Measurements from ENCODE around the gene XRCC4. TPM values are rescaled to one million over a fixed set of nuclear protein-coding genes. Genes with fewer than 3 reads are reported as not detected.

The XRCC4 gene
- total RNA-seq, 1 experiment from 2014 or later = 10.8 TPM

DNA sequence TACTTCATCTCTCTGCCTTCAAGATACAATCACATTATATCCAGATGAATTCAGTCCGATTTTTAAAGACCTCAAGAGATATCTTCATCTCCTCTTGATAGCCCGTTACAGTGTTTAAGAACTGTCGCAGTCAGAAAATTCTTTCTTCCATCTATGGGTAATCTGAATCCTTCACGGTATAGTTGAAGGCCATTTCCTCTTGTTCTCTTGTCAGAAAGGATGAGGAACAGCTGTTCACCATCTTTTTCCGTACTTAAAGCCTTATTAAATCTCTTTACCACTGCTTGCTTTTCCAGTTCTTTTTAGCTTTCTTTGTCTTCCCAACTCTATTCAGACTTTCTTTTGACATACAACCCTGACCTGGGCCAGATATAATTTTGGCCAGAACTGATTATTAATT lies 121.8 kb downstream of the XRCC4 start:
- H2BK120ac ChIP-seq (ENCODE audit: low read depth, low read length, poor library complexity, severe bottlenecking) = no peak overlapping the region
- no CpG with 5 or more reads among the region's 5 CpGs for WGBS (ENCODE audit: extremely low coverage, insufficient read length, low lambda C conversion rate)
- H3K4ac ChIP-seq (ENCODE audit: low read depth, low read length) = no peak overlapping the region
- Mint-ChIP-seq H3K9me3 (no peaks in the 10 kb centered on the region), H3K27ac (no peak overlapping the region), H3K4me1 (no peaks in the 10 kb centered on the region), H3K36me3 (ENCODE audit: insufficient read depth in 1 of 3, low read depth in 3 of 3) (no peaks in the 10 kb centered on the region), H3K4me3 (no peak overlapping the region), H3K27me3 (ENCODE audit: low read depth) (no peaks in the 10 kb centered on the region)
- no peaks in the 10 kb centered on the region for H3K4me1 ChIP-seq (ENCODE audit: insufficient read depth, low read length)
- H3K27me3 ChIP-seq (ENCODE audit: insufficient read depth, low read length) = no peaks in the 10 kb centered on the region; the same call in 1 of the 2 replicates
- TF ChIP-seq, protein P1, sequence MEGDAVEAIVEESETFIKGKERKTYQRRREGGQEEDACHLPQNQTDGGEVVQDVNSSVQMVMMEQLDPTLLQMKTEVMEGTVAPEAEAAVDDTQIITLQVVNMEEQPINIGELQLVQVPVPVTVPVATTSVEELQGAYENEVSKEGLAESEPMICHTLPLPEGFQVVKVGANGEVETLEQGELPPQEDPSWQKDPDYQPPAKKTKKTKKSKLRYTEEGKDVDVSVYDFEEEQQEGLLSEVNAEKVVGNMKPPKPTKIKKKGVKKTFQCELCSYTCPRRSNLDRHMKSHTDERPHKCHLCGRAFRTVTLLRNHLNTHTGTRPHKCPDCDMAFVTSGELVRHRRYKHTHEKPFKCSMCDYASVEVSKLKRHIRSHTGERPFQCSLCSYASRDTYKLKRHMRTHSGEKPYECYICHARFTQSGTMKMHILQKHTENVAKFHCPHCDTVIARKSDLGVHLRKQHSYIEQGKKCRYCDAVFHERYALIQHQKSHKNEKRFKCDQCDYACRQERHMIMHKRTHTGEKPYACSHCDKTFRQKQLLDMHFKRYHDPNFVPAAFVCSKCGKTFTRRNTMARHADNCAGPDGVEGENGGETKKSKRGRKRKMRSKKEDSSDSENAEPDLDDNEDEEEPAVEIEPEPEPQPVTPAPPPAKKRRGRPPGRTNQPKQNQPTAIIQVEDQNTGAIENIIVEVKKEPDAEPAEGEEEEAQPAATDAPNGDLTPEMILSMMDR (conservative IDR thresholded peaks at IDR 0.05) = no peak
- H2AFZ ChIP-seq (ENCODE audit: low read length) = no peak overlapping the region
- H3K18ac ChIP-seq (ENCODE audit: insufficient read length, low read depth, low read length) = no peak overlapping the region
- no peaks in the 10 kb centered on the region for H3K23me2 ChIP-seq (ENCODE audit: insufficient read length, low read depth, low read length, poor library complexity, severe bottlenecking)
- no peak overlapping the region for H2BK20ac ChIP-seq (ENCODE audit: low read depth, low read length, poor library complexity, severe bottlenecking)
- no peaks in the 10 kb centered on the region for H3K79me2 ChIP-seq (ENCODE audit: insufficient read depth, low read length)
- no peak overlapping the region for H3K23ac ChIP-seq (ENCODE audit: insufficient read length, low read depth, low read length)
- H4K91ac ChIP-seq (ENCODE audit: insufficient read length, low read depth, low read length) = no peak overlapping the region
- H4K20me1 ChIP-seq (ENCODE audit: control insufficient read depth, insufficient read depth, insufficient read length) = no peaks in the 10 kb centered on the region
- H4K8ac ChIP-seq (replicated peaks; ENCODE audit: insufficient read length, low read depth, low read length) = no peak overlapping the region
- no peak for DNase-seq
- H3K9ac ChIP-seq (ENCODE audit: extremely low read depth, insufficient read length, low read length) = no peak overlapping the region
- no peaks in the 10 kb centered on the region for H3K79me1 ChIP-seq (ENCODE audit: insufficient read depth, low read depth, low read length, poor library complexity, severe bottlenecking)
- no peak overlapping the region for H3K14ac ChIP-seq (ENCODE audit: insufficient read depth, low read length)
- H3K4me2 ChIP-seq (ENCODE audit: insufficient read depth, insufficient read length, low read length) = no peak overlapping the region
- H2BK15ac ChIP-seq (ENCODE audit: low read depth, low read length) = no peak overlapping the region
- H3K56ac ChIP-seq (ENCODE audit: insufficient read length, low read depth, low read length) = no peak overlapping the region
- H2AK5ac ChIP-seq (ENCODE audit: insufficient read length, low read length) = no peak overlapping the region
- H4K5ac ChIP-seq (ENCODE audit: insufficient read length, low read depth, low read length) = no peak overlapping the region
- H3K27ac ChIP-seq (ENCODE audit: insufficient read length, low read depth, low read length) = no peak overlapping the region
- no peak overlapping the region for H2BK12ac ChIP-seq (ENCODE audit: insufficient read length, low read depth, low read length)
- H3K9me3 ChIP-seq (ENCODE audit: control insufficient read depth, low read depth, low read length) = no peaks in the 10 kb centered on the region
- no peak overlapping the region for H2BK5ac ChIP-seq (ENCODE audit: insufficient read length, low read length)
- H3T11ph ChIP-seq (ENCODE audit: low read length) = no peak overlapping the region
